GF-D8 (cell line): ENCODE results near the gene HNMT.
"Not testable (repeated sequence)": the region's sequence is repeated elsewhere in the genome, so short reads cannot be mapped to it uniquely, and the experiment has no call there.

Experiments used
- DNase-seq: peaks from one replicate; lab custom pipeline; 2025; lab: John Stamatoyannopoulos, UW

HNMT gene

DNA sequence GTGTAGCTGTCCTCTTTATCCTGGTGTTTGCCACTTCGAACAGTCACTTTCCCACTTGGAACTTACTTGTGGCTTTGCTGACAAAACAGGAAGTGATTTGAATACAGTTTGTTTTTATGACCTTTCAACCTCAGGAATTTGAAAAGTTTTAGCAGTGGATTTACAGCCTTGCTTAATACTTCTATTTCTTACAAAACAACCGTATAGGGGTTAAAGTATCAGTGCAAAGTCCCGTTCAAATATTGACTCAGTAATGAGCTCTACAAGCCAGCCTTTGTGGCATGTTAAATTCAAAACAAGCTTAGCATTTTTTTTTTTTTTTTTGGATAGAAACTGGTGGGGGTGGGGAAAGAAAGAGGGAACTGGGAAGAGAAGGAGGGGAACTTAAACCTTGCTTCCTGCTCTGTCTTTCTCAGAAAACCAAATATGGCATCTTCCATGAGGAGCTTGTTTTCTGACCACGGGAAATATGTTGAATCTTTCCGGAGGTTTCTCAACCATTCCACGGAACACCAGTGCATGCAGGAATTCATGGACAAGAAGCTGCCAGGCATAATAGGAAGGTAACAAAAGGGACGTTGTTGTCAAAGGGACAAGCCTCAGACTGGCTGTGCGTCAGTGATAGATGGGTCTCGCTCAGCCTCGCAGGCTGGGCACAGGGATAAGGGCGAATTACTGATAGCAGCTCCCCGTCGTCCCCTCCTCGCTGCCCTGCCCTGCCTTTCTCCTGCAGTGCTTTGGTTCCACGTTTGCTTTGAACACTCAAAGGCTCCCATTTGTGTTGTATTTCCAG lies at the start of gene HNMT:
Gene HNMT, plus strand, starts transcription at position 408 of the 793 bp plus-strand sequence. Its CDS starts 19 bp downstream, at position 427.
- no peak for DNase-seq

GRCh38 chr2:137921105-137921880 lies 43.0 kb upstream of the HNMT start:
- DNase-seq = no peak

GRCh38 chr2:137922171-137922570 lies 42.1 kb upstream of the HNMT start:
- DNase-seq = not testable (repeated sequence)

DNA sequence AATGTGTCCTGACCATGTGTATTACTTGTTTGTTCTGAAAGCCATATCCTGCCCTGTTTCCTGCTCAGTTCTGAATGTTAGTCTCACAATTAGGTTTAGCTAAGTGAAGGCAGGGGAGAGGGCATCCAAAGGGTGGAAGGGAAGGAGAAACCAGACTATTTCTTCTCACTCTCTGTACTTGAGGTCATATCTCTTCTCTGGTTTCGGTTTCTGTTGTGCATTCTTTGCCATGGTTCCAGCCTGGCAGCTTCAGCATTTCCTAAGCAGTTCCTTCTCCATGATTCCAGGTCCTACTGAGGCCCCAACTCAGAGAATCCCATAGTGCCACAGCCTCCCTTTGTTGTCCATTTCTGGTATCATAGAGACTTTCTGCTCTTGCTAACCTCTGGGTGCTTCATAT lies 40.3 kb upstream of the HNMT start:
- no peak for DNase-seq

GRCh38 chr2:137925599-137925998 lies 38.7 kb upstream of the HNMT start:
- DNase-seq = no peak

DNA sequence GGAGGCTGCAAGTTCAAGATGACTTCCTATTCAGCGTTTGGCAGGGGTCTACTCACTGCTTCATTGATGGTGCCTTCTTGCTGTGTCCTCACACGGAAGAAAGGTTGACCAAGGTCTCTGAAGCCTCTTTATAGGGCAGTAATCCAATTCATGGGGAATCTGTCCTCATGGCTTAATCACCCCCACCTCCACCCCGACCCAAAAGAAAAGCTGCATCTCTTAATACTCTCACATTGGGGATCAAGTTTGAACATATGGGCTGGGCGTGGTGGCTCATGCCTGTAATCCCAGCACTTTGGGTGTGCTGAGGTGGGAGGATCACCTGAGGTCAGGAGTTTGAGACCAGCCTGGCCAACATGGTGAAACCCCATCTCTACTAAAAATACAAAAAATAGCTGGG lies 36.4 kb upstream of the HNMT start:
- DNase-seq = no peak

DNA sequence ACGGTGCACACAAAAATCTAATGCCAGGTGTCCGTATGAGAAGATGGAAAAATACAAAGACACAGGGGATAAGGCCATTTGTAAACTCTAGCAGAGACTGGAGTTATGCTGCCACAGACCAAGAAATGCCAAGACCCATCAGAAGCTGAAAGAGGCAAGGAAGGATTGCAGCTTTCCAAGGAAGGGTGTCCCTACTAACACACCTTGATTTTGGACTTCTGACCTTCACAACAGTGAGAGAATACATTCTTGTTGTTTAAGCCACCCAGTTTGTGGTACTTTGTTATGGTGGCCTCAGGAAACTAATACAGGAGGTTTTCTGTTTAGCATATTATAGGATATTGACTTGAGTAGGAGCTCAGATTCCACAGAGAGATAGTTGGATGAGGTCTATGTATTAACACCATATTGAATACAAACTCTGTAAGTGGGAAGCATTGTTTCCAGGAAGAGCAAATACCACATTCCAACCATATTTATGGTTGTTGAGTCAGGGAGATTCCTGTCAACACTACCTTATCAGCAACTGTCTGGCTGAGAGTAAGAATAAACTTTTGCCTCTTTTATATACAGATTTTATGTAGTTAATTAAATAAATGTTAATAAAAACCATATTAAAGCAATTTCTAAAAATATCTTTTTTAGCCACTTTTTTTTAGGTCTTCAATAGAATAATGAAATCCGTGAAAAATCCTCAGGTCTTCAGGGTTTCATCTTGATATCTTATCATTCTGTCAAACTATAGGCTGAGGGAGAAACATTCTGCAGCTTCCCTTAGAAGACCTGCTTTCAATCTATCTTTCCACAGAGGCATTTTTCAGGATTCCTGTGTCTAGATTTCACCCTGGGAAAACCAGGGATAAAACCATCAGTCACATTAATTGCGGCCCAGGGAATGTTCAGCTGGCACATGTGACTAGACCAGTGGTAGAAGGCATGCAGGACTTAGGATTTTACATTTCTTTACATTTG lies 35.4 kb upstream of the HNMT start:
- no peak for DNase-seq

DNA sequence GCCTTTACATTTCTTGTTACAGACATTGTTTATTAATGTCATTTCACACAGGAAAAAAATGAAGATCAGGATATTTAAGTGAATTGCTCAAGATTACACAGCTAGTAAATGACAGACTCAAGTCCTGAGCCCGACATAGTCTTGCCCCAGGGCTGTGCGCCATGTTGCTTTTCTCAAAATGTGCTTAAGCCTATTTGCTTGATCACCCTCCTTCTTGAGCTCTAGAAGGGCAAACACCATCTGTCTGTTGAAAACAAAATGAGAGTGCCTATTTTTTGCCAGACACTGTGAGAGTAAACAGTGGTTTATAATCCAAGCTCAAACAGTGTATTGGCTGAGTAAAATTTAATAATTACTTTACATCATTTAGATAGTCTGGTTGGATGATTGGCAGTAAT lies 34.8 kb upstream of the HNMT start:
- no peak for DNase-seq

DNA sequence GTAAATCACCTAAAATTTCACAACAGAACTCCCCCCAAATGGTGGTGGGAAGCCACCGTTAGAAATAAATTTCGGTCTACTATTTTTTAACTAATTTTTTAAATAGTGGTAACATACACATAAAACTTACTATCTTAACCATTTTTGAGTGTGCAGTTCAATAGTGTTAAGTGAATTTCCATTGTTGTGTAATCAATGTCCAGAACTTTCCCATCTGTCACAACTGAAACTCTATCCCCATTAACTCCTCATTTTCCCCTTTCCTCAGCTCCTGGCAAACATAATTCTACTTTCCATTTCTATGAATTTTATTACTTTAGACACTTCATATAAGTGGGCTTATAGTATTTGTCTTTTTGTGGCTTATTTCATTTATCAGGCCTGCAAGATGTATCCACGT lies 34.1 kb upstream of the HNMT start:
- no peak for DNase-seq

- no peak for DNase-seq
These were observed 28.7 kb upstream of the HNMT start for GRCh38 chr2:137935591-137935990.

- DNase-seq = no peak
These were observed 27.0 kb upstream of the HNMT start for GRCh38 chr2:137937246-137937645.

GRCh38 chr2:137937778-137938177 lies 26.5 kb upstream of the HNMT start:
- no peak for DNase-seq

GRCh38 chr2:137938204-137938603 lies 26.1 kb upstream of the HNMT start:
- DNase-seq = no peak

DNA sequence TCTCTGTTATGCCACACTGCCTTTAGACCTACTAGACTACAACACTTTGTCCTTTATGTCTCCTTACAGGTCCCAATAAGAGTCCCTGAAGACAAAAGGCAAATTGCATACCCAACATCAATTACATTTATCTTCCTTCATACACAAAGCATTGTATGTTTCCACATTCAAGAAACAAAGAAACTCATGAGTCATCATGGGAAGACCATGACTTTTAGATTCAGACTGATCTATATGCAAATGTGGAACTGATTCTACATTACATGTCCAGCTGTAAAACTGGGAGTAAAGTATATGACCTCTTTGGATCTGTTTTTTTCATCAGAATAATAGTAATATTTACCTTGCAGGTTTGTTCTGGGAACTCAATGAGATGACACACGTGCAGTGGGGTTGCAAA lies 25.2 kb upstream of the HNMT start:
- DNase-seq = no peak

- DNase-seq = no peak
These were observed 24.1 kb upstream of the HNMT start for GRCh38 chr2:137940154-137940553.

- no peak for DNase-seq
These were observed 22.0 kb upstream of the HNMT start for GRCh38 chr2:137942037-137942832.

DNA sequence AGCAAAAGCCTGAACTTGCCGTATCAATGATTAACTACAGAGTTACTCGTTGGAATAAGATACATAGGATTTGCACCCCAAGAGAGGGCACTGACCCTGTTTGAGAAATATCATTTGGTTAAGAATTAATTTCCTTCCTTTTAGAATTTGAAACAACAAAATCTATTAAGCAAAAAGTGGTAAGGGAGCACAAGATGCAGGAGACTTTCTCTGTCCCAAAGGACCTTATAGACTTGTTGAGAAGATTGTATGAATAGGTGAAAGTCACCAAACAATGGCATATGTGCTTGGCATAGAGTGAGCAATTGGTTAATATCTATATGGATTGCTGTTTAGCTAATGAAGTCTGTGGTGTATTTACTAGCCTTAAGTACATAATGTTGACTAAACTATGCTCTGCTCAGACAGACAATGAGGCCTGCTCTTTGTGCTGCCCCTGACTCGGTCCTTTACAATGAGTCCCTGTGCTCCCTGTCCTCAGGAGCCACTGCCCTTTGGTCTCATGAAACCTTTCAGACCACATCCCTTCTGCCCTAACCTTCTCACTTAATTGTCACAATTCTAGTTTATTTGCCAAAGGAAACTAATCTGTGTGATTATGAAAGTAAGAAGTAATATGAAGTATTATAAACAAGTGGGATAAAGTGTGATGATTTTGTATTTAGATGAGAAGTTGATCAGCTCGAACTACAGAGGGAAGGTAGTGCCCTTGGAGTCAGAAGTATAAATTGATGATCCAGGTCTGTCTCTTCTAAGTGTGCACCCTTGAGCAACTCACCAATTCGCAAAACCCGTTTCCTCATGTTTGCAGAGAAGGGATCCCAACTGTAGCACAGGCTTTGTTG lies 21.2 kb upstream of the HNMT start:
- no peak for DNase-seq

DNA sequence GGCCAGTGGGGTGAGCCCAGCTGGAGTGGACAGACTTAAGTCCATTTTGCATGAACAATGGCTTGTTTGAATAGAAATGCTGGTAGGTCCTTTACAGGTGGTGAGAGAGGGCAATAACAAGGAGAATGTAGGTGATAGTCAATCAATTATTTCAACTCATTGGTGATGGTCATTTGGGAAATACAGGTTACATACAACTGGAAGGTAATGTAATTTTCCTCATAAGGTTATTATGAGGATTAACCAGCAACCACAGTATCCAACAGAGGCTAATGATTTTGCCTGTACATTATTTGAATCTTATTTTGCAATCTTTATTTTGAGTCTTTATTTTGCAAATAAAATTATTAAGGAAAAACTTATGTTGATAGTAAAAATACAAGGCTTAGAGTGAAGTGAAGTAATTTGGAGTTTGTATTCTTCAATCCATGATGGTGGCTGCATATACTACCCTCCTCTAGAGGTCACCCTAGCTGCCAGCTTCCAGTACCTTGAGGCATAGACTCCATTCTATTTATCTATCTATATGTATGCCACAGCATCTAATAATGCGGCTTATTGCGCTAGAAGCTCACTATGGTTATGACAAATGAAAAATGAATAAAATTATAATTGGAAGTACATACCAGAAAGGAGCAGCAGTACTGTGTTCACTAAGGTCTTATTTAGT lies 20.5 kb upstream of the HNMT start:
- DNase-seq = no peak

GRCh38 chr2:137944714-137945113 lies 19.6 kb upstream of the HNMT start:
- DNase-seq = no peak

GRCh38 chr2:137945229-137945628 lies 19.0 kb upstream of the HNMT start:
- no peak for DNase-seq
